T-helper 1 cell treated with Interleukin-12 subunit alpha and Interleukin-12 subunit beta and Interleukin-4 antibody, amounts not matched to agents 30 μg/mL and 1 μg/mL, for 36 hours (primary cell): ENCODE measurements around the gene PDZD8.

Experiments
- H3K27ac Mint-ChIP-seq: one replicate; pipeline ENCODE4 v1.8.0; 2021; ENCODE audit warnings: mild to moderate bottlenecking, mixed read lengths
- H3K27me3 Mint-ChIP-seq: one replicate; pipeline ENCODE4 v1.8.0; 2021; ENCODE audit warnings: low read depth, mixed read lengths
- H3K36me3 Mint-ChIP-seq: one replicate; pipeline ENCODE4 v1.8.0; 2021; ENCODE audit warnings: low read depth, mixed read lengths
- H3K4me1 Mint-ChIP-seq: one replicate; pipeline ENCODE4 v1.8.0; 2021; ENCODE audit warnings: low read depth, mixed read lengths
- H3K4me3 Mint-ChIP-seq: one replicate; pipeline ENCODE4 v1.8.0; 2021; ENCODE audit warnings: mild to moderate bottlenecking, moderate library complexity, mixed read lengths
- H3K9me3 Mint-ChIP-seq: one replicate; pipeline ENCODE4 v1.8.0; 2021; ENCODE audit warnings: mixed read lengths

PDZD8 gene, protein sequence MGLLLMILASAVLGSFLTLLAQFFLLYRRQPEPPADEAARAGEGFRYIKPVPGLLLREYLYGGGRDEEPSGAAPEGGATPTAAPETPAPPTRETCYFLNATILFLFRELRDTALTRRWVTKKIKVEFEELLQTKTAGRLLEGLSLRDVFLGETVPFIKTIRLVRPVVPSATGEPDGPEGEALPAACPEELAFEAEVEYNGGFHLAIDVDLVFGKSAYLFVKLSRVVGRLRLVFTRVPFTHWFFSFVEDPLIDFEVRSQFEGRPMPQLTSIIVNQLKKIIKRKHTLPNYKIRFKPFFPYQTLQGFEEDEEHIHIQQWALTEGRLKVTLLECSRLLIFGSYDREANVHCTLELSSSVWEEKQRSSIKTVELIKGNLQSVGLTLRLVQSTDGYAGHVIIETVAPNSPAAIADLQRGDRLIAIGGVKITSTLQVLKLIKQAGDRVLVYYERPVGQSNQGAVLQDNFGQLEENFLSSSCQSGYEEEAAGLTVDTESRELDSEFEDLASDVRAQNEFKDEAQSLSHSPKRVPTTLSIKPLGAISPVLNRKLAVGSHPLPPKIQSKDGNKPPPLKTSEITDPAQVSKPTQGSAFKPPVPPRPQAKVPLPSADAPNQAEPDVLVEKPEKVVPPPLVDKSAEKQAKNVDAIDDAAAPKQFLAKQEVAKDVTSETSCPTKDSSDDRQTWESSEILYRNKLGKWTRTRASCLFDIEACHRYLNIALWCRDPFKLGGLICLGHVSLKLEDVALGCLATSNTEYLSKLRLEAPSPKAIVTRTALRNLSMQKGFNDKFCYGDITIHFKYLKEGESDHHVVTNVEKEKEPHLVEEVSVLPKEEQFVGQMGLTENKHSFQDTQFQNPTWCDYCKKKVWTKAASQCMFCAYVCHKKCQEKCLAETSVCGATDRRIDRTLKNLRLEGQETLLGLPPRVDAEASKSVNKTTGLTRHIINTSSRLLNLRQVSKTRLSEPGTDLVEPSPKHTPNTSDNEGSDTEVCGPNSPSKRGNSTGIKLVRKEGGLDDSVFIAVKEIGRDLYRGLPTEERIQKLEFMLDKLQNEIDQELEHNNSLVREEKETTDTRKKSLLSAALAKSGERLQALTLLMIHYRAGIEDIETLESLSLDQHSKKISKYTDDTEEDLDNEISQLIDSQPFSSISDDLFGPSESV

DNA sequence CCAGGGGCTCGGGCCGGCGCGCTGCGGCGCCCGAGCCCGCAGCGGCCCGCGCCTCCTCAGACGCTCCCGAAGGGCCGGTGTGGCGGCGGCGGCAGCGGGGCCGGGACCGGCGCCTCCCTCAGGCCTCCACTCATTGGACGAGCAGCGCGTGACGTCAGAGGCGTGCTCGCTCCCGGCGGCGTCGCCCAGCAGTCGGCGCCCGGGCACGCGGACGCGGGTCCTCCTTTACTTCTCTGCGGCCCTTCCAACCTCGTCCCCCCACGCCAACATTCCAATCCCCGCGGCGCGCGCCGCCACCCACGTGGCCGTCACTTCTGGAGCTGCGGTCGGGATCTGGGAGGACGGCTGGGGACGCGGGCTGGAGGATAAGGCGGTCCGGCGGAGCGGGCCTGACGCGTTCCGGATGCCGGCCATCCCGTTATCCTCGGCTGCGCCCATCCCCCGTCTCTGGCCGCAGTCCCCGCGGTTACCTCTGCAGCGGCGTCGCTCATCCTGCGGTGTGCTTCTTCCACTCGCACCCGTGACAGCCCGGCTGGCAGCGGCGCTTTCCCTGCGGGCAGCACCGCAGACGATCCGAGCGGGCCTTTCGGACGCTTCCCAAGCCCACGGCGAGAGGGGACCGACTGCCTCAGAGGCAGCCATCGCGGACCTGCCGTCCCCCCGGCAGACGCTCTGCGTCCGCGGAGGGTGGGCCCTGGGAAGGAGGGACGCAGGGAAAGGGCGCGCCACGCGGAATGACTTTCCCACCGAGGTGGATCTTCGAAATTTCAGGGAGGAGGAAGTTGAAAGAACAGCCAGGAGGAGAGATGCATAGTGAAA, at the start of gene PDZD8:
Gene PDZD8, minus strand, starts transcription at position 81 of the 819 bp plus-strand sequence. CDS start 213 bp downstream, outside the sequence.
- Mint-ChIP-seq H3K27me3 (peaks cover 40% of the 10 kb centered on the region), H3K9me3 (no peaks in the 10 kb centered on the region), H3K27ac (peak within 1 kb of the TSS; percentile 87), H3K4me1 (peaks cover 23% of the 10 kb centered on the region), H3K36me3 (peaks cover 4% of the 10 kb centered on the region), H3K4me3 (peak within 1 kb of the TSS; percentile 91)

DNA sequence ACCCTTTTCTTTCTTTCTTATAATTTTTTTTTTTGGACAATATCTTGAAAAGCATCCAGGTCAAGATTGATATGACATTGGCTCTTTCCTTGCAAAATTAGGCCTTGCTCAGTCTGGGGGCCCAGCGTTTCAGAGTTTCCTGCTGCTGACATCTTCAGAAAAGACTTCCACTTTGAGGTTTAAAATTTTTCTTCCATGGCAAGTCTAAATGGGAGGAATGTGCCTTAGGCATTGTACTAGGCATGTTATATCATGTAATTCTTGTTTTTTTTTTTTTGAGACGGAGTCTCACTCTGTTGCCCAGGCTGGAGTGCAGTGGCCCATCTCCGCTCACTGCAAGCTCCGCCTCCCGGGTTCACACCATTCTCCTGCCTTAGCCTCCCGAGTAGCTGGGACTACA, 48.9 kb upstream of the PDZD8 start:
- Mint-ChIP-seq H3K36me3 (no peaks in the 10 kb centered on the region), H3K4me1 (no peaks in the 10 kb centered on the region), H3K27me3 (peaks cover 3% of the 10 kb centered on the region), H3K9me3 (no peaks in the 10 kb centered on the region), H3K4me3 (no peak overlapping the region), H3K27ac (no peak overlapping the region)

DNA sequence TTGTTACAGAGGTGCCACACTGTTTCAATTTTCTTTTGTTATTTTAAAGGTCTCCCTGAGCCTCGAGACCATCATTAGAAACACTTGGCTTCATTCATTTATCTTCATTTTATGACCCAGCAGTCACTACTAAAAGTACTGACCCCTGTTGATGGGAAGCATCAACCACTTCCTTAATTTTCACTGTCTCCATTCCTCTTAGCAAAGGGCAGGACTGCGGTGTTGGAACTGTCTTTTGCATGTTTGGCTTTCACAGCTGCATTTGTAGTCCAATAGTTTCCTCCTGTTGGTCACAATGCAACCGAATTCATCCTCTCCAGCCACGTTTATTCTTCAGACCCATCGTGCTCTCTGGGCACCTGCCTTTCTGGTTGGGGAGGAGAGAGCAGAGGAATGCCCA, 46.7 kb upstream of the PDZD8 start:
- H3K36me3 Mint-ChIP-seq, result no peaks in the 10 kb centered on the region
- H3K27me3 Mint-ChIP-seq, result peaks cover 3% of the 10 kb centered on the region
- H3K27ac Mint-ChIP-seq, result no peak overlapping the region
- no peaks in the 10 kb centered on the region for H3K4me1 Mint-ChIP-seq
- H3K4me3 Mint-ChIP-seq, result no peak overlapping the region
- no peaks in the 10 kb centered on the region for H3K9me3 Mint-ChIP-seq

DNA sequence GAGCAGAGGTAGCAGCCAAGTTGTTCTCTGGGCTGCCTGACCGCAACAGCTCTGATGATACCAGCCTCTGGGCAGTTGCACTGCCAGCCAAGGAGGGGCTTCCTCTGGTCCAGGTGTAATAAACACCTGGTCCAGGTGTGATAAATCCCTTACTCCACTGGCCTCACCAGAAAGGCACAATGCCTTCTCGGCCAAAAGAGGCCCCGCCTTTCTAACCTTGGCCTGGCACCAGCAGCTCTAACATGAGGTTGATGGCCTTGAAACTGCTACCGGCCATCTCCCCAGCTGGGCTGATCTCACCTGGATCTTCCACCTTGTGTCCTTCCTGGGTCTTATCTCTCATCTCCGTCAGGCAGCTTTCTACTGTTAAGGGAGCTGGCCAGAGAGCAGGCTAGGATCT, 45.5 kb upstream of the PDZD8 start:
- Mint-ChIP-seq H3K4me1 (no peaks in the 10 kb centered on the region), H3K9me3 (no peaks in the 10 kb centered on the region), H3K36me3 (no peaks in the 10 kb centered on the region), H3K4me3 (no peak overlapping the region), H3K27ac (no peak overlapping the region), H3K27me3 (peaks cover 3% of the 10 kb centered on the region)

DNA sequence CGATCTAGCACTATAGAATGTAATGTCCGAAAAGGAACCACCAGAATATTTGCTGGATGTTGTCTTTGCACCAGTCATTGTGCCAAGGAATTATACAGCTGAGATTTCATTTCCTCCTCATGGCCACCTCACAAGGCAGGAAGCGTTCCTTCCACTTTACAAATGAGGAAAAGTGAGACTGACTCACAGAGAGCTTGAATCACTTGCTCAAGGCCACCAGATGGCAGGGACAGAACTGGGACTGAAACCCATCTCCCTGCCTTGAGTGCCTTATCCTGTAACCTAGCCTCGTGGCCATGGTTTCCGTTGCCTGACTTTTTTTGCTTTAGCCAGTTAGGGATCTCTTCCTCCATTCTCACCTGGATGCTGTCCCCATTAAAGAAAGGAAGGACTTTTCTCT, 44.7 kb upstream of the PDZD8 start:
- peaks cover 3% of the 10 kb centered on the region for H3K27me3 Mint-ChIP-seq
- H3K4me1 Mint-ChIP-seq, result no peaks in the 10 kb centered on the region
- no peak overlapping the region for H3K4me3 Mint-ChIP-seq
- no peaks in the 10 kb centered on the region for H3K36me3 Mint-ChIP-seq
- no peaks in the 10 kb centered on the region for H3K9me3 Mint-ChIP-seq
- H3K27ac Mint-ChIP-seq, result no peak overlapping the region

DNA sequence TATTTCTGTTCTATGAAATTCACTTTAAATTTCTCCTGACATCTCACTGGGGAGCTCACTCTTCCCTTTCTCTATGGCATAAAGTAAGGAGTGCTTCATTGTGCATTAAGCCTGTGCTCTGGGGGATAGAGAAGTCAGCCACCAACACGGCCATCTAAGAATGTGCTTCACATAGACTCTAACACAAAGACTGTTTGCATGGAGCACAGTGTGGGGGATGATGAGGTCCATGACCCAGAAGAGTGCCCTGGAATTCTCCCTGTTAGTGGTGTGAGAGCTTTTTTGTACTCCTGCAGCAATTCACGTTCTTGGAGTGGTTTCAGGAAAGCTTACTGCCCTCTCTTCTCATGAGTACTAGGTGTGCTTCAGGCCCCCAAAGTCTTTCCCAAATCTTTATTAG, 43.9 kb upstream of the PDZD8 start:
- no peak overlapping the region for H3K27ac Mint-ChIP-seq
- H3K9me3 Mint-ChIP-seq, result no peaks in the 10 kb centered on the region
- no peak overlapping the region for H3K4me3 Mint-ChIP-seq
- H3K27me3 Mint-ChIP-seq, result peaks cover 3% of the 10 kb centered on the region
- no peaks in the 10 kb centered on the region for H3K4me1 Mint-ChIP-seq
- H3K36me3 Mint-ChIP-seq, result no peaks in the 10 kb centered on the region

DNA sequence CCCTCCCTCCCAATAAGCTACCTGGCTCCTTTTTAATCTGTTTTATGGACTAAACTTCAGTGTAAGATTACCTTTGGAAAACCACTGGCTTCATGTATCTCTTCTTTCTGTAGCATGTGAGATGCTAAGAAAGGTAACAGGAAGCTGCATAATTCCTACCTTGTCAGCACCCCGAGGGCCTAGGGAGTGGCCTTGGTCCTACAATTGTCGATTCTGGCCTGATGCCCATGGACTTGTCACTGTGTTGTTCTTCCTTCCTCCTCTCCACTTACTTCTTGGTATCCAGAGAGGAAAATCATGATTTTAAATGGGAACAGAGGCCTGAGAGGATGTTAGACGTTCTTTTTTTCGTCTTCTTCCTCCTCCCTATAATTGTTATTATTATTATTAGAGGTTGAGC, 42.9 kb upstream of the PDZD8 start:
- Mint-ChIP-seq H3K27ac (no peak overlapping the region), H3K4me1 (no peaks in the 10 kb centered on the region), H3K4me3 (no peak overlapping the region), H3K36me3 (no peaks in the 10 kb centered on the region), H3K27me3 (peaks cover 7% of the 10 kb centered on the region), H3K9me3 (no peaks in the 10 kb centered on the region)

DNA sequence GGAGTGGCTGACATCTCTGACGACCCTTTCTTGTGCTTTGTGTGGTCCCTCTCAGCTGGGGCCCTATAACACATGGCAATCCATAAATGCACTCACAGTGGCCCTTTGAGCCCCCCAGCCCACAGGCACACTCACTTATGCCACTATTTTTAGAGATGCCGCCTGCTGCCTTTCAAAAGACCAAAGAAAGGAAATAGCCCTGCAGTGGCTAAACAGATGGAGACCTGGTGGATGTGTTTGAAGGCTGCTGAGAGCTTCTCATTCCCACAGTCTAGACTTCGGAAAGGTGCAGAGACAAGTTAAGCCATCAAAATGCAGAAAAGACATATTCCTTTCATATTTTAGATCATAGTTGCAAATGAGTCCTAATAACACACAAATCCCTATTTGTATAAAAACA, 42.0 kb upstream of the PDZD8 start:
- H3K36me3 Mint-ChIP-seq, result no peaks in the 10 kb centered on the region
- H3K27ac Mint-ChIP-seq, result no peak overlapping the region
- H3K9me3 Mint-ChIP-seq, result no peaks in the 10 kb centered on the region
- no peak overlapping the region for H3K4me3 Mint-ChIP-seq
- no peaks in the 10 kb centered on the region for H3K4me1 Mint-ChIP-seq
- peaks cover 13% of the 10 kb centered on the region for H3K27me3 Mint-ChIP-seq

DNA sequence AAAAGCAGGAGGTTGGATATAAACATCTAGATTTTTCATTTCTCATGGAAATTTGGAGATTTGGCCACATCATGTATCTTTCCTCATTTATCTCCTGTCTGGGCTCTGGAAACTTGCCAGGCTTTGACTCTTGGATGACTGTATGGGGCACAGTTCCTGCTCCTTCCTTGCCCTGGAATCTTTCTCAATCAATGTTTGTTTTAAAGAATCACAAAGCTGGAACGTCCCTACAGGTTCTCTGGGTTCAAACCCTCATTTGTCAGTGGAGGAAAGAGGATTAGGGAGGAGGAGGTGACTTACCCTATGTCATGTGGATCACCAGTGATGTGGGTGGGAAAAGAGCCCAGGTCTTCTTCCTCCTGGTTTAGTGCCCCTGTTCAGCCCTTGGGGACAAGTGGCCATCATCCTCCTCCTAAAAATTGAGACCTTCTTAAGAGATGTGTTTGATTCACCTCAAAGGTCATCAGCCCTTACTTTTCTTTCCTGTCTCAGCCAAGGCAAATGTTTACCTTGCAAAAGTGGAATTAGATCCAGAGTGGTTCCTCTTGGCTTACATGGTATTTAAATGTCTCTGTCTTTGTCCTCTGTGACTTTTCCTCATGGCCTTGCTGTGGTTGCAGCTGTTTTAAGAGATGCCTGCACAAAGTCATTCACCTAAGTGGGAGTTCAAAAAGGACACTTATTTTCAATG, 38.8 kb upstream of the PDZD8 start:
- Mint-ChIP-seq H3K27ac (no peak overlapping the region), H3K9me3 (no peaks in the 10 kb centered on the region), H3K4me1 (no peaks in the 10 kb centered on the region), H3K27me3 (peaks cover 18% of the 10 kb centered on the region), H3K4me3 (no peak overlapping the region), H3K36me3 (no peaks in the 10 kb centered on the region)

DNA sequence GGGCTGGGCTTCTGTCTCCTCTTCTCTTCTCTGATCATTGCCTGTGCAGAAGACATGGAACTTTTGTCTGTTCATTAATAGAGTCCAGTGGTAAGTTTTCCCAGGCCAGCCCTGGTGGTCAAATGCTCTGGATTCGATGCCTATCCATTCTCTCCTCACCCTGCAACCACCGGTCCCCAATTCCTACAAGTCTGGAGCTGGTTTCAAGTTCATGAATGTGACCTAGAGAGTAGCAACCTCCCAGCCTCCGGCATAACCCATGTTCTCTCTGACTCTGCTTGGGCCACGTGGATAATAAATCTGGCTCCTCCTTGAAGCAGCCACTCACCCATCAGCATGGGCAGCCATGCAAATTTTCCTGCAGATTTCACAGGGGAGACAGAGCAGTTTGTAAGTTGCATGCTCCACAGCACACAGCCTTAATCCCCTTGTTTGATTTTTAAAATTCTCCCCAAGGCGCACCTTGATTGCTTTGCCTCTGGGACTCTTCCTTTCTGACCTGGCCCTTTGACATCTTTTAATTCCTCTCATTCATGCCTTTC, 37.3 kb upstream of the PDZD8 start:
- no peak overlapping the region for H3K27ac Mint-ChIP-seq

DNA sequence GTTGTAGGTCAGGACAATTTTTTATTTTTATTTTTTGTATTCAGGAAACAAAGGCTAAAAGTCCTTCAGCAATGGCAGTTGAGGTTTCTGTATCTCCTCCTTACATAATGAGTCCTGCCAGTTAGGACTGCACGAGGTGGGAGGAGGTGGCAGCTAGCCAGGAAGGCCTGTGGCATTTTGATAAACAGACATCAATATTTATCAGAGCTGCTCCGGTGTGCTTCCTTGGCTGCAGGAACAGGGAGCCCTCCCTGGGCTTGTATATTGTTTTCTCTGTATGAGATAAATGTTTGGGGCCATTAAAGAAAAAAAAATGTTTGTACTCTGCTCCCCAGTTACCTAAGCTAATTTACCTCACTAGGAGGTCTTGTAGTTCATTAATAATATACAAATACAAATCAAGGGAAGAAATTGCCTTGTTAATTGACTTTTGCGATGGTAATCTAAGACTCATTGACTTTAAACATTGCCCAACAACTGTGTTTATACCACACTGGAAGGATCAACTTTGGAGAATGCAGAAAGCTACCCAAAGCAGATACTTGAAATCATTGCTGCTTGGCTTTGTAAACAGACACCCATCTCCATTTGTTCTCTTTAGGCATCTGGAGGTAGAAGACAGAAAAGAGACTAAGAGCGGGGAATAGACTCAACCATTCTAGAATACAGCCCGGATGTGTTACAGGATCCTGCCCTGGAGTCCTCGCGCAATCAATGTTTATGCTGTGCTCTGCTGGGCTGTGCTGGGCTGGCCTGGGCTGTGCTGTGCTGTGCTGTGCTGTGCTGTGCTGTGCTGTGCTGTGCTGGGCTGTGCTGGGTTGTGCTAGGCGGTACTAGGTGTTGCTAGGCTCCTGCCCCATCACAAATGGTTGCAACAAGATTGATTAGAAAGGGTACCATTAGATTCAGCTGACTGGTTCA, 36.5 kb upstream of the PDZD8 start:
- Mint-ChIP-seq H3K9me3 (no peaks in the 10 kb centered on the region), H3K4me1 (no peaks in the 10 kb centered on the region), H3K36me3 (no peaks in the 10 kb centered on the region), H3K4me3 (no peak overlapping the region), H3K27ac (no peak overlapping the region), H3K27me3 (peaks cover 18% of the 10 kb centered on the region)

More for the DNA sequence above, 37.3 kb upstream of the PDZD8 start:
- no peaks in the 10 kb centered on the region for H3K36me3 Mint-ChIP-seq
- no peak overlapping the region for H3K4me3 Mint-ChIP-seq
- no peaks in the 10 kb centered on the region for H3K4me1 Mint-ChIP-seq
- peaks cover 18% of the 10 kb centered on the region for H3K27me3 Mint-ChIP-seq
- H3K9me3 Mint-ChIP-seq, result no peaks in the 10 kb centered on the region

DNA sequence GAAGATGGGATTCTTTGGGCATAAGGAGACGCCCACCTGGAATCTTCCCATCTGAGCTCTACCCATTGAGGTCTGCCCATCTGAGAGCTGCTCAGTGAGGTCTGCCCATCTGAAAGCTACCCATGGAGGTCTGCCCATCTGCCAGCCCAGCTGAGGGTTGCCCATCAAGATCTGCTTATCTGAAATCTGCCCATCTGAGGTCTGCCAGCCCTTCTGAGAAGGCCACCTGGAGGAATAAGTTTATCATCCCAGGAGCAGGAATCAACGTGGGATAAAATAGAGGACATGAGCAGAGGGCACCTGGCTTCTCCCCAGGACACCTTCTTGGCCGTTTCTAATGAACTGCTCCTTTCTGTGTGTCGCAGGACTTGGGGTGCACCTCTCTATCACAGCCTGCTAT, 35.3 kb upstream of the PDZD8 start:
- Mint-ChIP-seq H3K4me1 (no peaks in the 10 kb centered on the region), H3K36me3 (no peaks in the 10 kb centered on the region), H3K27ac (no peak overlapping the region), H3K9me3 (no peaks in the 10 kb centered on the region), H3K4me3 (no peak overlapping the region), H3K27me3 (peaks cover 18% of the 10 kb centered on the region)
